PC-3 (cell line): ENCODE results near the gene MACROD1. TPM values are rescaled to one million over a fixed set of nuclear protein-coding genes. Genes with fewer than 3 reads are reported as not detected.

Experiments
- ATAC-seq: fragments of 200-7000 bp; cut with Tn5 transposase; 2 replicates; pipeline ENCODE4 v1.9.1; 2020; ENCODE audit warnings: mild to moderate bottlenecking, moderate library complexity
- BruUV-seq: library from RNA; stranded (reverse); fragments of 400-500 nt; replicated peaks from 2 replicates; lab custom pipeline; 2021; lab: Mats Ljungman, UMichigan
- CTCF ChIA-PET: fragments of 300-600 bp; sonication (Branson Sonifier 250); formaldehyde crosslinking; loops from one replicate; lab custom pipeline; 2022; ENCODE audit warnings: antibody characterized with exemption; lab: Charles Lee
- POLR2A ChIA-PET: fragments of 300-600 bp; sonication (Branson Sonifier 250); formaldehyde crosslinking; loops from one replicate; lab custom pipeline; 2022; ENCODE audit warnings: antibody characterized with exemption; ENCODE audit not compliant: unreplicated experiment; lab: Charles Lee
- DNase-seq: peaks from one replicate; pipeline ENCODE4 v3.0.0-alpha.2; 2015
- H2AFZ ChIP-seq: fragments of 300-600 bp; sonication (generic); 2 replicates; pipeline ENCODE4 v1.6.0; 2016; ENCODE audit warnings: antibody characterized with exemption, low read length
- H3F3A ChIP-seq: fragments of 300-600 bp; sonication (generic); one replicate; pipeline ENCODE4 v1.6.0; 2017; ENCODE audit warnings: antibody characterized with exemption, low read length, control low read depth, mild to moderate bottlenecking; ENCODE audit not compliant: unreplicated experiment
- H3K27ac ChIP-seq: fragments of 300-600 bp; sonication (generic); 2 replicates; pipeline ENCODE4 v1.5.1; 2016; ENCODE audit warnings: mild to moderate bottlenecking, low read length
- H3K27me3 ChIP-seq: fragments of 300-600 bp; sonication (generic); 2 replicates; pipeline ENCODE4 v1.6.1; 2016; ENCODE audit warnings: low read length, mixed read lengths
- H3K36me3 ChIP-seq: fragments of 300-600 bp; sonication (generic); 2 replicates; pipeline ENCODE4 v1.6.1; 2016; ENCODE audit warnings: low read depth, mixed run types, low read length, mixed read lengths
- H3K4me1 ChIP-seq: fragments of 300-600 bp; sonication (generic); 2 replicates; pipeline ENCODE4 v1.5.1; 2016; ENCODE audit warnings: low read length; ENCODE audit not compliant: insufficient read depth
- H3K4me2 ChIP-seq: fragments of 300-600 bp; sonication (generic); 2 replicates; pipeline ENCODE4 v1.6.0; 2016; ENCODE audit warnings: low read length
- H3K4me3 ChIP-seq: fragments of 300-600 bp; sonication (generic); 2 replicates; pipeline ENCODE4 v1.5.1; 2016; ENCODE audit warnings: mild to moderate bottlenecking, low read length, mixed read lengths
- H3K79me2 ChIP-seq: fragments of 300-600 bp; sonication (generic); 2 replicates; pipeline ENCODE4 v1.6.1; 2017; ENCODE audit warnings: low read length, mixed read lengths
- H3K9ac ChIP-seq: fragments of 300-600 bp; sonication (generic); 2 replicates; pipeline ENCODE4 v1.6.0; 2016; ENCODE audit warnings: mild to moderate bottlenecking, low read length
- H3K9me2 ChIP-seq: fragments of 300-600 bp; sonication (generic); replicated peaks from 2 replicates; pipeline ENCODE4 v1.6.1; 2016; ENCODE audit warnings: mixed run types, low read length, mixed read lengths
- H3K9me3 ChIP-seq: fragments of 300-600 bp; sonication (generic); 2 replicates; pipeline ENCODE4 v1.6.1; 2016; ENCODE audit warnings: low read length, mixed read lengths
- H4K20me1 ChIP-seq: fragments of 300-600 bp; sonication (generic); 2 replicates; pipeline ENCODE4 v1.6.1; 2016; ENCODE audit warnings: low read length, mixed read lengths
- EZH2 ChIP-seq: fragments of 300-600 bp; sonication (generic); IDR thresholded peaks from one replicate; pipeline ENCODE4 v1.6.1; 2017; ENCODE audit warnings: antibody characterized with exemption, mild to moderate bottlenecking, low read length; ENCODE audit not compliant: unreplicated experiment
- EZH2phosphoT487 ChIP-seq: fragments of 300-600 bp; sonication (generic); IDR thresholded peaks from 2 replicates; pipeline ENCODE4 v1.6.1; 2018; ENCODE audit warnings: mild to moderate bottlenecking, antibody characterized with exemption, low read length, borderline replicate concordance
- intact Hi-C: fragments of 100-400 bp; cut with micrococcal nuclease; formaldehyde crosslinking; loops from 2 replicates; pipeline ENCODE4 v1.9.0; 2023
- total RNA-seq: library from RNA; depleted of rRNA; stranded (reverse); fragments of >200 nt; gene quantifications from 2 replicates; pipeline ENCODE4 v1.2.3, GENCODE V29; 2014
- TF ChIP-seq, protein P1 (sequence below): fragments of 300-600 bp; sonication (generic); conservative IDR thresholded peaks from 2 replicates; pipeline ENCODE4 v1.5.1; 2017; ENCODE audit warnings: antibody characterized with exemption, low read depth, mild to moderate bottlenecking, low read length

MACROD1 gene
- total RNA-seq, 1 experiment from 2014 or later = 71.4 TPM

DNA sequence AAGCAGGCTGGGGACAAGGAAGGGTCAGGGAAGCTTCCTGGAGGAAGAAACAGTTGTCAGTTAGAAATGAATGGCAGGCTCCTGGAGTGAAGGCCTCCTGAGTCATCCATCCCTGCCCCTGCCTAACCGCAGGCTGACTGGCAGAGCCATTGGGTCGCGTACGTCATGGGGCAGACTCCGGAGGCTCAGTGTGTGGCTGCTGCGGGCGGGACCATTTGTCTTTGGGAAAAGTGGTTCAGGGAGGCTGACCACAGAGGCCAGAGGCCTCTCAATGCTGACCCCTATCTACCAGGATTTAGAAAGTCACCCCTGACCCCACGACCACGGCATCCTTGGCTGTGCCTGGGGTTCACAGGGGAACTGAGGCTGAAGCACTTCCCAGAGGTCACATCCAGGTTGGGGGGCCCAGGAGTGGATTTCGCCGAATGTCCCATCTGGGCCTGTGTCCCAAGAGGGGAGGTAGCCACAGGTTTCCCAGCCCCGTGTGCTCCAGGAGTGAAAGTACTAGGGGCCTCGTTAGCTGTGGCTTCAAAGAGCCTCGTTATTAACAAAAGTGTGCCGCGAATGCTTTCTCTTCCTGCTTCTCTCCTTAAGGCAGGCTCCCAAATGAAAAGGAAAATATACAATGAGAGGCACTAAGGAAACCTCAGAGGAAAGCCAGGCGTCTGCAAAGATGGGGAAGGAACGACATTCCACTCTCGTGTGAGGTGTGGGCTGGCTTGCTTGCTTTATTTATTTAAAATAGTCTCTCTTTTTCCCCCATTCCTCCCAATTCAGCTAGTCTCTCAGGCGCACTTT lies 71.3 kb downstream of the MACROD1 start:
- ATAC-seq (peak; percentile 100), DNase-seq (peak; percentile 96)
- no peaks in the 10 kb centered on the region for H3K79me2 ChIP-seq
- TF ChIP-seq, protein P1, sequence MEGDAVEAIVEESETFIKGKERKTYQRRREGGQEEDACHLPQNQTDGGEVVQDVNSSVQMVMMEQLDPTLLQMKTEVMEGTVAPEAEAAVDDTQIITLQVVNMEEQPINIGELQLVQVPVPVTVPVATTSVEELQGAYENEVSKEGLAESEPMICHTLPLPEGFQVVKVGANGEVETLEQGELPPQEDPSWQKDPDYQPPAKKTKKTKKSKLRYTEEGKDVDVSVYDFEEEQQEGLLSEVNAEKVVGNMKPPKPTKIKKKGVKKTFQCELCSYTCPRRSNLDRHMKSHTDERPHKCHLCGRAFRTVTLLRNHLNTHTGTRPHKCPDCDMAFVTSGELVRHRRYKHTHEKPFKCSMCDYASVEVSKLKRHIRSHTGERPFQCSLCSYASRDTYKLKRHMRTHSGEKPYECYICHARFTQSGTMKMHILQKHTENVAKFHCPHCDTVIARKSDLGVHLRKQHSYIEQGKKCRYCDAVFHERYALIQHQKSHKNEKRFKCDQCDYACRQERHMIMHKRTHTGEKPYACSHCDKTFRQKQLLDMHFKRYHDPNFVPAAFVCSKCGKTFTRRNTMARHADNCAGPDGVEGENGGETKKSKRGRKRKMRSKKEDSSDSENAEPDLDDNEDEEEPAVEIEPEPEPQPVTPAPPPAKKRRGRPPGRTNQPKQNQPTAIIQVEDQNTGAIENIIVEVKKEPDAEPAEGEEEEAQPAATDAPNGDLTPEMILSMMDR = peak; percentile 39; the same call in 1 of the 2 replicates
- no peak for TF ChIP-seq EZH2
- ChIA-PET CTCF (interaction anchor here (0.6 to 0.7 kb wide), 2 partner anchors 53 to 223 kb away, joined by 3 to 5 read pairs; partner anchors contain the start of gene PRDX5), POLR2A (no interaction called here)
- peak overlapping the region; percentile 49 for H3K27ac ChIP-seq
- H4K20me1 ChIP-seq = no peaks in the 10 kb centered on the region
- intact Hi-C loops = loop anchor here (5.0 kb wide), 1 partner anchor 53 kb away; no protein-coding TSS in a partner anchor
- no peak overlapping the region for H3K9ac ChIP-seq
- H3K9me3 ChIP-seq = no peaks in the 10 kb centered on the region
- no peak overlapping the region for H3K4me3 ChIP-seq
- H3K9me2 ChIP-seq = no peaks in the 10 kb centered on the region
- no peaks in the 10 kb centered on the region for H3K27me3 ChIP-seq
- no peaks in the 10 kb centered on the region for H3K36me3 ChIP-seq
- H3K4me1 ChIP-seq = peaks cover 20% of the 10 kb centered on the region
- H2AFZ ChIP-seq = no peak overlapping the region
- BruUV-seq = no TSS peak
- H3K4me2 ChIP-seq = peak overlapping the region; percentile 51
- H3F3A ChIP-seq = no peaks in the 10 kb centered on the region

DNA sequence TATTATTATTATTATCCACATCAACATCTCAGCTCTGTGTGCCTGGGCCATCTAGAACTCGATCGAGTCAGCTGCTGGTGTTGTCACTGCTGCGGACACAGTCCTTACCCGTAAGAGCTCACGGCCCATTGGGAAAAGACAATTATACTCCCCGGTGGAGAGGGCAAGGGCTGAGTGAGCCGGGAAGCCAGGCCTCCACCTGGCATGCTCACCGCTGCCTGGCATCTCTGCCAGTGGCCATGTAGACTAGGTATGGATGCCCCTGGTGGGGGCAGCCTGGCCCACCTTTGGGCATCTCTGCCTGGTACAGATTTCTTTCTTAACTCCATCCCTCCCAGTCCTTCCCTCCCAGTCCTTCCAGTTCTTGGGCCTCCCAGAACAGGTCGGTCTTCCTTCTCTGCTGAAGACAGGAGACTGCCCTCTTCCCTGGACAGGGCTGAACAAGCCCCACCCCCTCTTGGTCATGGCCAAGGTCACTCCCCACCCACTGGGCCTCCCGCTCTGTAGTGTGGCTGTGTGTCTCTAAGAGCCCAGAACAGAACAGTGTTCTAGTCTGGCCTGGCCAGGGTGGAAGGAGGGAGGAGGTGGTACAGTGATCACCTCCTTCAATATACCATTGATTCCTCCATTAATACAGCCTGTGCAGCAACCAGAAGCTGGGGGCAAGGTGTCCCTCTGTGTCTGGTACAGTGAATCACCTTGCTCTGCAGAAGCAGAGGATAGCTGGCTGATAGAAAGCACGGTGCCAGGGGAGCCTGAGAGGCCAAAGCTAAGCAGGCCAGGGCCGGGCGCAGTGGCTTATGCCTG lies 72.5 kb downstream of the MACROD1 start:
- no peak for TF ChIP-seq EZH2phosphoT487
- TF ChIP-seq EZH2 = no peak
- H3K9ac ChIP-seq = peak overlapping the region; percentile 4; the same call in 1 of the 2 replicates
- ChIA-PET CTCF (interaction anchor here (0.6 to 0.7 kb wide), 2 partner anchors 52 to 224 kb away, joined by 3 to 5 read pairs; partner anchors contain the start of gene PRDX5), POLR2A (no interaction called here)
- H3K4me3 ChIP-seq = no peak overlapping the region
- no peak overlapping the region for H2AFZ ChIP-seq
- peak; percentile 41 for DNase-seq
- peaks cover 20% of the 10 kb centered on the region for H3K4me1 ChIP-seq
- peak overlapping the region; percentile 49 for H3K27ac ChIP-seq
- peak overlapping the region; percentile 51; the same call in 1 of the 2 replicates for H3K4me2 ChIP-seq
- H3F3A ChIP-seq = no peaks in the 10 kb centered on the region
- no peaks in the 10 kb centered on the region for H3K9me2 ChIP-seq
- H3K9me3 ChIP-seq = no peaks in the 10 kb centered on the region
- H4K20me1 ChIP-seq = no peaks in the 10 kb centered on the region
- no peaks in the 10 kb centered on the region for H3K36me3 ChIP-seq
- intact Hi-C loops = loop anchor here (5.0 kb wide), 1 partner anchor 54 kb away; no protein-coding TSS in a partner anchor
- H3K79me2 ChIP-seq = no peaks in the 10 kb centered on the region
- ATAC-seq = no peak
- no TSS peak for BruUV-seq
- H3K27me3 ChIP-seq = no peaks in the 10 kb centered on the region

DNA sequence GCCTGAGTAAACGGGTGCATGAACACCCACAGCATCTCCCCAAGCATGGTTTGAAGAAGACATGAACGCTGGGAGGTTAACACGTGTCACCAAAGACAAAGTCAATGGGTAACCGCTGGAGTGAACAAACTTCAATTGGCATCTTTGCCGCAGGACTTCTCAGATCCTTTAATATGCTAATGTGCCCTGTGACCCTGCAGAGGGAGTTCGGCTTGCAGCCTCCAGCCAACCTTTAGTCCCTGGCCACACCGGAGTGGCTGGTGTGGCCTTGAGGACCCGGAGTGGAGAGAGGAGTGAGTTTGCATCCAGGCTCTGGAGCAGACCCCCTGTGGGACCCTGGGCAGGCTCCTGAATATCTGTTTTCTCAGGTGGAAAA lies 73.2 kb downstream of the MACROD1 start:
- ChIA-PET CTCF (no interaction called here), POLR2A (no interaction called here)
- Histone ChIP-seq H3K9me2 (no peaks in the 10 kb centered on the region), H3K36me3 (no peaks in the 10 kb centered on the region), H4K20me1 (no peaks in the 10 kb centered on the region), H3F3A (no peaks in the 10 kb centered on the region), H3K4me1 (peaks cover 20% of the 10 kb centered on the region), H3K4me3 (no peak overlapping the region), H3K27me3 (no peaks in the 10 kb centered on the region), H2AFZ (no peak overlapping the region), H3K79me2 (no peaks in the 10 kb centered on the region), H3K4me2 (no peak overlapping the region), H3K27ac (no peak overlapping the region), H3K9me3 (no peaks in the 10 kb centered on the region), H3K9ac (no peak overlapping the region)
- intact Hi-C loops = loop anchor here (5.0 kb wide), 1 partner anchor 55 kb away; no protein-coding TSS in a partner anchor
- TF ChIP-seq EZH2 = no peak
- TF ChIP-seq, protein P1 = no peak
- BruUV-seq = no TSS peak
- ATAC-seq = no peak
- no peak for DNase-seq
